ENCODE data around the gene APBA1. TPM values are rescaled to one million over a fixed set of nuclear protein-coding genes. Genes with fewer than 3 reads are reported as not detected.

APBA1 gene
- total RNA-seq, 1 donor from 2014 or later, result 13.0 TPM

DNA sequence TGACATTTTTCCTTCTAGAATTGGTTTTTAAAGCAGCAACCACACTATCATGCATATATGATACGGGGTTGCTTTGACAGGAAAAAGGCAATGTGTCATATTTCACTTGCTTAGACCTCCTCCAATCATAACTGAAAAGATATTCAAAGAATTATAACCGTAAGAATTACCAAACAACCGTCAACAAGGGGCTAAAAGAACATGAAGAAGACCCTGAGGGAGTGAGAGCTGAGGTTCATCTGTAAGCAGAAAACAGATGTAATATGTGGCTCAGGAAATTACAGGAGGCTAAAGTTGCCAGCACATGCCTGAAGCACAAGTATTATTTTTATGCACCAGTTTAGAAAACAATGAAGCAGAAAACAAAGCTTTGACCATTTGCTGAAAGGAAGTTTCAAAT is 78.9 kb downstream of the APBA1 start:
- no peak overlapping the region for H3K4me3 Mint-ChIP-seq (ENCODE audit: unreplicated experiment)
- TF ChIP-seq, protein P1, sequence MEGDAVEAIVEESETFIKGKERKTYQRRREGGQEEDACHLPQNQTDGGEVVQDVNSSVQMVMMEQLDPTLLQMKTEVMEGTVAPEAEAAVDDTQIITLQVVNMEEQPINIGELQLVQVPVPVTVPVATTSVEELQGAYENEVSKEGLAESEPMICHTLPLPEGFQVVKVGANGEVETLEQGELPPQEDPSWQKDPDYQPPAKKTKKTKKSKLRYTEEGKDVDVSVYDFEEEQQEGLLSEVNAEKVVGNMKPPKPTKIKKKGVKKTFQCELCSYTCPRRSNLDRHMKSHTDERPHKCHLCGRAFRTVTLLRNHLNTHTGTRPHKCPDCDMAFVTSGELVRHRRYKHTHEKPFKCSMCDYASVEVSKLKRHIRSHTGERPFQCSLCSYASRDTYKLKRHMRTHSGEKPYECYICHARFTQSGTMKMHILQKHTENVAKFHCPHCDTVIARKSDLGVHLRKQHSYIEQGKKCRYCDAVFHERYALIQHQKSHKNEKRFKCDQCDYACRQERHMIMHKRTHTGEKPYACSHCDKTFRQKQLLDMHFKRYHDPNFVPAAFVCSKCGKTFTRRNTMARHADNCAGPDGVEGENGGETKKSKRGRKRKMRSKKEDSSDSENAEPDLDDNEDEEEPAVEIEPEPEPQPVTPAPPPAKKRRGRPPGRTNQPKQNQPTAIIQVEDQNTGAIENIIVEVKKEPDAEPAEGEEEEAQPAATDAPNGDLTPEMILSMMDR (IDR thresholded peaks at IDR 0.05; ENCODE audit: partially characterized antibody, unreplicated experiment), result no peak
- peaks cover 2% of the 10 kb centered on the region for H3K9me3 Mint-ChIP-seq (ENCODE audit: unreplicated experiment)
- H3K27ac Mint-ChIP-seq (ENCODE audit: unreplicated experiment), result no peak overlapping the region
- H3K27me3 Mint-ChIP-seq (ENCODE audit: unreplicated experiment), result peaks cover 2% of the 10 kb centered on the region
- H3K36me3 Mint-ChIP-seq (ENCODE audit: unreplicated experiment), result no peaks in the 10 kb centered on the region
- no peak for DNase-seq
- H3K4me1 Mint-ChIP-seq (ENCODE audit: low read depth, unreplicated experiment), result peaks cover 16% of the 10 kb centered on the region

DNA sequence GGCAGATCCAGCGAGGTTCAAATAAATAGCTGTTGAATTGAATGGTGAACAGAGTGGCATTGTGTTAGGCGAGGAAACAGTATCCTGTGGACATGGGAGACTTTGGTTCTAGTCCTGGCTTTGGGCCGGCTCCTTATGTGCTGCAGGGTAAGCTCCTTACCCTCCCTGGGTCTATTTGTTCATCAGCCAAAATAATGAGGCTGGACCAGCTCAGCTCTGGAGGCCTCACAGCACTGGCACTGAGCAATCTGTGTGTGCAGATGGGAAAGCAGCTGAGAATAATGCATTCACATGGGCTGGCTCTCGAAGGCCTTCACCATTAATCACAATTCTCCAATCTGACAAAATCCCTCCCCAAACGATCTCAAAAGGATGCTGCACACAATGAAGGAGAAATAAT is 81.9 kb downstream of the APBA1 start:
- no peak overlapping the region for H3K4me3 Mint-ChIP-seq (ENCODE audit: unreplicated experiment)
- peaks cover 2% of the 10 kb centered on the region for H3K27me3 Mint-ChIP-seq (ENCODE audit: unreplicated experiment)
- no peak for DNase-seq
- TF ChIP-seq, protein P1 (IDR thresholded peaks at IDR 0.05; ENCODE audit: partially characterized antibody, unreplicated experiment), result no peak
- peaks cover 2% of the 10 kb centered on the region for H3K9me3 Mint-ChIP-seq (ENCODE audit: unreplicated experiment)
- no peaks in the 10 kb centered on the region for H3K36me3 Mint-ChIP-seq (ENCODE audit: unreplicated experiment)
- H3K4me1 Mint-ChIP-seq (ENCODE audit: low read depth, unreplicated experiment), result peaks cover 11% of the 10 kb centered on the region
- peak overlapping the region; percentile 57 for H3K27ac Mint-ChIP-seq (ENCODE audit: unreplicated experiment)

DNA sequence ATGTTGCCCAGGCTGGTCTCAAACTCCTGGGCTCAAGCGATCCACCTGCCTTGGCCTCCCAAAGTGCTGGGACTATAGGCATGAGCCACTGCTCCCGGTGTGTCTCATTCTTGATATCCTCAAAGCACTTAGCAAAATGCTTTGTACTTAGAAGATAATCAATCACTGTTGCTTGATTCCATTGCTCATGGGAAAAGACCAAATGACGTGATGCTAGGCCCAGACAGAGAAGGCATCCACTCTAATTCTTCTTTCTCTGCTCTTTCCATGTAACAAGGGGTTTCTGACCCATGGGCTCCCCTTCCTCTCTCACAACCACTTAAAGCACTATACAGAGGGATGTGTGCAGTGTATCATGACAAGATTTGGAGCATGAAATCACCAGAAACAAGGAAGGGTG is 83.0 kb downstream of the APBA1 start:
- TF ChIP-seq, protein P1 (IDR thresholded peaks at IDR 0.05; ENCODE audit: partially characterized antibody, unreplicated experiment), result no peak
- Mint-ChIP-seq H3K4me1 (ENCODE audit: low read depth, unreplicated experiment) (peaks cover 11% of the 10 kb centered on the region), H3K36me3 (ENCODE audit: unreplicated experiment) (no peaks in the 10 kb centered on the region), H3K27me3 (ENCODE audit: unreplicated experiment) (peaks cover 2% of the 10 kb centered on the region), H3K27ac (ENCODE audit: unreplicated experiment) (no peak overlapping the region), H3K4me3 (ENCODE audit: unreplicated experiment) (no peak overlapping the region), H3K9me3 (ENCODE audit: unreplicated experiment) (peaks cover 2% of the 10 kb centered on the region)
- no peak for DNase-seq

DNA sequence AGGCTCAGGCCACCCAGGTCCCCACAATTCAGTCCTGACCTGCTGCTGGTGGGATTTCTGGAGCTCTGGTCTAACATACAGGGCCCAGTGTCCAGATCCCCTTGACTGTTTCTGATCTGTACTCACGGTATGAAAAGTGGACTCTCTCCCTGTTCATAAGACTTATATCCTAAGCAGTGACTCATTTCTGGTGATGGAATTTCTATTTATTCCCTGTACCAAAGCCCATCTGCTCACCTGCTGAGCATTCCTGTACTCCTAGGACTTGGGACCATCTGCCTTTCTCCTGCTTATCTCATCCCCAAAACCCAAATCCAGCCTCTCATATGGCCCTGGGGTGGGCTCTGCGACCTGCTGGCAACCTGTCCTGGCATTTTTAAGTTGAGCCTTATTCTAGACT is 86.6 kb downstream of the APBA1 start:
- Mint-ChIP-seq H3K27ac (ENCODE audit: unreplicated experiment) (no peak overlapping the region), H3K27me3 (ENCODE audit: unreplicated experiment) (no peaks in the 10 kb centered on the region), H3K36me3 (ENCODE audit: unreplicated experiment) (no peaks in the 10 kb centered on the region), H3K9me3 (ENCODE audit: unreplicated experiment) (peaks cover 3% of the 10 kb centered on the region), H3K4me3 (ENCODE audit: unreplicated experiment) (no peak overlapping the region), H3K4me1 (ENCODE audit: low read depth, unreplicated experiment) (peaks cover 10% of the 10 kb centered on the region)
- DNase-seq, result no peak
- TF ChIP-seq, protein P1 (IDR thresholded peaks at IDR 0.05; ENCODE audit: partially characterized antibody, unreplicated experiment), result no peak

DNA sequence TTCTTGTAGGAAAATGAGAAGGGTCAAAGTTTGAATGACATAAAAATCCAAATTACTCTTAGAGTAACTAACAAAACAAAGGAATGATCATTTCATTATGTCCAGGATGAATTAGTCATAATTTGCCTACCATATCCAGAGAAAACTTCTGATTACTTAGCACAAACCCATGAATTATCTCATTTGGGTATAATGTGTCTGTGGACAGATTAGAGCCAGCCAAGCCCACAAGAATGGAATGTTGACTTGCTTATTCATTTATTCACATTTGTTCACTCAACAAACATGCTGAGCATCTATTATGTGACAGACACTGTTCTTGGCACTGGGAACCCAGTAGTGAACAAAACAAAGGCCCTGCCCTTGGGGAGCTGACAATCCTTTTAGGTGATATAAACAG is 87.4 kb downstream of the APBA1 start:
- no peak overlapping the region for H3K27ac Mint-ChIP-seq (ENCODE audit: unreplicated experiment)
- DNase-seq, result no peak
- no peaks in the 10 kb centered on the region for H3K27me3 Mint-ChIP-seq (ENCODE audit: unreplicated experiment)
- TF ChIP-seq, protein P1 (IDR thresholded peaks at IDR 0.05; ENCODE audit: partially characterized antibody, unreplicated experiment), result no peak
- H3K9me3 Mint-ChIP-seq (ENCODE audit: unreplicated experiment), result peaks cover 3% of the 10 kb centered on the region
- H3K36me3 Mint-ChIP-seq (ENCODE audit: unreplicated experiment), result no peaks in the 10 kb centered on the region
- H3K4me1 Mint-ChIP-seq (ENCODE audit: low read depth, unreplicated experiment), result peaks cover 7% of the 10 kb centered on the region
- H3K4me3 Mint-ChIP-seq (ENCODE audit: unreplicated experiment), result no peak overlapping the region
